Adrenal gland (tissue), 5 donors: ENCODE measurements around the gene PSD.

Experiments used
- CTCF ChIP-seq, 6 experiments: fragments of 450-650 bp in 4 of 6; fragments of 200-600 bp in 2 of 6; sonication (generic) in 1 of 6; IDR thresholded peaks; 1 replicate in 5 of 6; 2 replicates in 1 of 6; pipeline versions ENCODE4 v1.5.1 to v1.8.0; 2016 to 2021; ENCODE audit warnings: antibody characterized with exemption in 6 of 6, mild to moderate bottlenecking in 2 of 6, moderate library complexity in 1 of 6
- POLR2A ChIP-seq, 2 donors: fragments of 450-650 bp; IDR thresholded peaks; one replicate each; pipeline ENCODE4 v1.6.1; 2017; ENCODE audit warnings: antibody characterized with exemption in 2 of 2, mild to moderate bottlenecking in 2 of 2, moderate library complexity in 1 of 2
- donor health status: DM: no; HTN: no; CAD: no.

GRCh38 chr10:102416283-102416682 is 2.3 kb downstream of the PSD start:
- TF ChIP-seq POLR2A (IDR thresholded peaks at IDR 0.05): no peak
- no peak for TF ChIP-seq CTCF (IDR thresholded peaks at IDR 0.05)
